ENCODE measurements around the gene CTSK. TPM values are rescaled to one million over a fixed set of nuclear protein-coding genes. Genes with fewer than 3 reads are reported as not detected.
"Not testable (repeated sequence)": the region's sequence is repeated elsewhere in the genome, so short reads cannot be mapped to it uniquely, and the experiment has no call there.

The CTSK gene
- total and polyA plus RNA-seq, 2 experiments from 2014 or later = 37.3 to 54.3 TPM

GRCh38 chr1:150804671-150805070 is 3.4 kb downstream of the CTSK start:
- no peak overlapping the region for H3K4me3 ChIP-seq
- no peak for DNase-seq (ENCODE audit: low spot score)
- WGBS (ENCODE audit: low lambda C conversion rate, missing lambda C conversion rate) = 78% methylated on average over 3 of the region's 3 CpGs
- no peak overlapping the region for H3K27ac ChIP-seq
- H3K9me2 ChIP-seq (replicated peaks; ENCODE audit: insufficient read depth) = no peaks in the 10 kb centered on the region
- no peak overlapping the region for H3K4me2 ChIP-seq
- H4K20me1 ChIP-seq (ENCODE audit: insufficient read depth, poor library complexity, severe bottlenecking) = no peaks in the 10 kb centered on the region
- H3K36me3 ChIP-seq (replicated peaks; ENCODE audit: insufficient read depth, low read depth) = peaks cover 5% of the 10 kb centered on the region
- H2AFZ ChIP-seq = no peak overlapping the region
- H3K9me3 ChIP-seq (ENCODE audit: low read depth) = no peaks in the 10 kb centered on the region
- no peaks in the 10 kb centered on the region for H3K27me3 ChIP-seq
- peaks cover 13% of the 10 kb centered on the region for H3K4me1 ChIP-seq (ENCODE audit: insufficient read depth)
- H3K79me2 ChIP-seq = peaks cover 2% of the 10 kb centered on the region
- TF ChIP-seq CTCF (IDR thresholded peaks at IDR 0.05; ENCODE audit: poor library complexity) (no peak), EZH2phosphoT487 (IDR thresholded peaks at IDR 0.05; ENCODE audit: low read depth, severe bottlenecking, unreplicated experiment) (no peak), EZH2 (IDR thresholded peaks at IDR 0.05; ENCODE audit: borderline replicate concordance) (no peak)

- Histone ChIP-seq H3K4me1 (ENCODE audit: insufficient read depth) (no peaks in the 10 kb centered on the region), H2AFZ (no peak overlapping the region), H4K20me1 (ENCODE audit: insufficient read depth, poor library complexity, severe bottlenecking) (no peaks in the 10 kb centered on the region), H3K79me2 (no peaks in the 10 kb centered on the region), H3K9me3 (ENCODE audit: low read depth) (no peaks in the 10 kb centered on the region), H3K27me3 (no peaks in the 10 kb centered on the region), H3K4me2 (no peak overlapping the region), H3K36me3 (replicated peaks; ENCODE audit: insufficient read depth, low read depth) (peaks cover 5% of the 10 kb centered on the region), H3K4me3 (no peak overlapping the region), H3K9me2 (replicated peaks; ENCODE audit: insufficient read depth) (no peaks in the 10 kb centered on the region), H3K27ac (no peak overlapping the region)
- TF ChIP-seq EZH2phosphoT487 (IDR thresholded peaks at IDR 0.05; ENCODE audit: low read depth, severe bottlenecking, unreplicated experiment) (no peak), CTCF (IDR thresholded peaks at IDR 0.05; ENCODE audit: poor library complexity) (no peak), EZH2 (IDR thresholded peaks at IDR 0.05; ENCODE audit: borderline replicate concordance) (no peak)
- no peak for DNase-seq (ENCODE audit: low spot score)
- 79% methylated on average over 5 of the region's 5 CpGs for WGBS (ENCODE audit: low lambda C conversion rate, missing lambda C conversion rate)
These were observed 9.0 kb downstream of the CTSK start for GRCh38 chr1:150799089-150799488.

- H3K79me2 ChIP-seq = no peaks in the 10 kb centered on the region
- TF ChIP-seq CTCF (IDR thresholded peaks at IDR 0.05; ENCODE audit: poor library complexity) (no peak), EZH2 (IDR thresholded peaks at IDR 0.05; ENCODE audit: borderline replicate concordance) (no peak), EZH2phosphoT487 (IDR thresholded peaks at IDR 0.05; ENCODE audit: low read depth, severe bottlenecking, unreplicated experiment) (no peak)
- H3K27ac ChIP-seq = no peak overlapping the region
- H3K4me2 ChIP-seq = no peak overlapping the region
- 84% methylated on average over 4 of the region's 4 CpGs for WGBS (ENCODE audit: low lambda C conversion rate, missing lambda C conversion rate)
- H3K9me3 ChIP-seq (ENCODE audit: low read depth) = no peaks in the 10 kb centered on the region
- no peaks in the 10 kb centered on the region for H4K20me1 ChIP-seq (ENCODE audit: insufficient read depth, poor library complexity, severe bottlenecking)
- no peaks in the 10 kb centered on the region for H3K27me3 ChIP-seq
- H3K36me3 ChIP-seq (replicated peaks; ENCODE audit: insufficient read depth, low read depth) = peaks cover 5% of the 10 kb centered on the region
- H3K9me2 ChIP-seq (replicated peaks; ENCODE audit: insufficient read depth) = no peaks in the 10 kb centered on the region
- no peaks in the 10 kb centered on the region for H3K4me1 ChIP-seq (ENCODE audit: insufficient read depth)
- no peak overlapping the region for H2AFZ ChIP-seq
- H3K4me3 ChIP-seq = no peak overlapping the region
- DNase-seq (ENCODE audit: low spot score) = no peak
These were observed 9.5 kb downstream of the CTSK start for GRCh38 chr1:150798525-150798924.

- WGBS (ENCODE audit: low lambda C conversion rate, missing lambda C conversion rate) = 93% methylated on average over 3 of the region's 3 CpGs
- no peak overlapping the region for H3K27ac ChIP-seq
- H4K20me1 ChIP-seq (ENCODE audit: insufficient read depth, poor library complexity, severe bottlenecking) = no peaks in the 10 kb centered on the region
These were observed 11.7 kb downstream of the CTSK start for GRCh38 chr1:150796374-150796773.

GRCh38 chr1:150793778-150794177 is 14.3 kb downstream of the CTSK start:
- H3K9me2 ChIP-seq (replicated peaks; ENCODE audit: insufficient read depth); H3K27me3 ChIP-seq; H3K27ac ChIP-seq; H4K20me1 ChIP-seq (ENCODE audit: insufficient read depth, poor library complexity, severe bottlenecking); H3K4me2 ChIP-seq; H3K79me2 ChIP-seq; H3K9me3 ChIP-seq (ENCODE audit: low read depth); H3K36me3 ChIP-seq (replicated peaks; ENCODE audit: insufficient read depth, low read depth); H3K4me1 ChIP-seq (ENCODE audit: insufficient read depth); H3K4me3 ChIP-seq; H2AFZ ChIP-seq; DNase-seq (ENCODE audit: low spot score): not testable (repeated sequence)
- 93% methylated on average over 3 of the region's 3 CpGs for WGBS (ENCODE audit: low lambda C conversion rate, missing lambda C conversion rate)

More at GRCh38 chr1:150796374-150796773, 11.7 kb downstream of the CTSK start:
- no peak overlapping the region for H3K4me3 ChIP-seq
- TF ChIP-seq CTCF (IDR thresholded peaks at IDR 0.05; ENCODE audit: poor library complexity) (no peak), EZH2 (IDR thresholded peaks at IDR 0.05; ENCODE audit: borderline replicate concordance) (no peak), EZH2phosphoT487 (IDR thresholded peaks at IDR 0.05; ENCODE audit: low read depth, severe bottlenecking, unreplicated experiment) (no peak)
- H3K27me3 ChIP-seq = no peaks in the 10 kb centered on the region
- H3K9me2 ChIP-seq (replicated peaks; ENCODE audit: insufficient read depth) = no peaks in the 10 kb centered on the region
- no peak overlapping the region for H2AFZ ChIP-seq
- H3K79me2 ChIP-seq = no peaks in the 10 kb centered on the region
- peaks cover 5% of the 10 kb centered on the region for H3K36me3 ChIP-seq (replicated peaks; ENCODE audit: insufficient read depth, low read depth)
- no peaks in the 10 kb centered on the region for H3K4me1 ChIP-seq (ENCODE audit: insufficient read depth)
- DNase-seq (ENCODE audit: low spot score) = no peak
- H3K4me2 ChIP-seq = no peak overlapping the region
- H3K9me3 ChIP-seq (ENCODE audit: low read depth) = no peaks in the 10 kb centered on the region

Measured in hepatocyte (in vitro differentiated cells).